Kidney glomerular epithelial cell (primary cell): ENCODE measurements around the gene STK16.
"Not testable (repeated sequence)": the region's sequence is repeated elsewhere in the genome, so short reads cannot be mapped to it uniquely, and the experiment has no call there.

ENCODE experiments used
- DNase-seq: peaks from one replicate; lab custom pipeline; 2025; lab: John Stamatoyannopoulos, UW

STK16 gene

DNA sequence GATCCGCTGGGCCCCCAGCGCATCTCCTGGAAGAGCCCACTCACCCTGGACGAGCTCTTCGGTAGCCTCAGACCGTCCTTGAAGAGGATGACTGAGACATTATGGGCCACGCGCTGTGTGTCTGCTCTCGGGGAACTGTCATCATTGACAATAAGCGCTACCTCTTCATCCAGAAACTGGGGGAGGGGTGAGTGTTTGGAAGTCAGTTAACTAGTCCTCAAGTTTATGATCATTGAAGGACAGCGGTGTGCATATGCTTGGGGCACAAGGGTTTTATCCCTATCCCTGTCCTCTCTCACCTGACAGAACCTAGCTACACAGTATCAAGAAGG lies 586 bp downstream of the STK16 start:
- DNase-seq, result no peak

DNA sequence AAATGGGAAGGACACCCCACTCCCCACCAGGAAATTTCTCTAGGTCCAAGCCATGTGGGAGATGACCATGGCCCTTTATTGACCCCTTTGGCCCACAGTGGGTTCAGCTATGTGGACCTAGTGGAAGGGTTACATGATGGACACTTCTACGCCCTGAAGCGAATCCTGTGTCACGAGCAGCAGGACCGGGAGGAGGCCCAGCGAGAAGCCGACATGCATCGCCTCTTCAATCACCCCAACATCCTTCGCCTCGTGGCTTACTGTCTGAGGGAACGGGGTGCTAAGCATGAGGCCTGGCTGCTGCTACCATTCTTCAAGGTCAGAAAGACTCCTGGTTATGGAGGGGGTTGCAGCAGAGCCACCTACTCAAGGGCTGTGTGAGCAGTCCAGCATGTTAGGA lies 1.3 kb downstream of the STK16 start:
- no peak for DNase-seq

GRCh38 chr2:219247678-219248642 lies 2.7 kb downstream of the STK16 start:
- DNase-seq, result no peak

GRCh38 chr2:219248845-219249202 lies 3.5 kb downstream of the STK16 start:
- DNase-seq, result no peak

DNA sequence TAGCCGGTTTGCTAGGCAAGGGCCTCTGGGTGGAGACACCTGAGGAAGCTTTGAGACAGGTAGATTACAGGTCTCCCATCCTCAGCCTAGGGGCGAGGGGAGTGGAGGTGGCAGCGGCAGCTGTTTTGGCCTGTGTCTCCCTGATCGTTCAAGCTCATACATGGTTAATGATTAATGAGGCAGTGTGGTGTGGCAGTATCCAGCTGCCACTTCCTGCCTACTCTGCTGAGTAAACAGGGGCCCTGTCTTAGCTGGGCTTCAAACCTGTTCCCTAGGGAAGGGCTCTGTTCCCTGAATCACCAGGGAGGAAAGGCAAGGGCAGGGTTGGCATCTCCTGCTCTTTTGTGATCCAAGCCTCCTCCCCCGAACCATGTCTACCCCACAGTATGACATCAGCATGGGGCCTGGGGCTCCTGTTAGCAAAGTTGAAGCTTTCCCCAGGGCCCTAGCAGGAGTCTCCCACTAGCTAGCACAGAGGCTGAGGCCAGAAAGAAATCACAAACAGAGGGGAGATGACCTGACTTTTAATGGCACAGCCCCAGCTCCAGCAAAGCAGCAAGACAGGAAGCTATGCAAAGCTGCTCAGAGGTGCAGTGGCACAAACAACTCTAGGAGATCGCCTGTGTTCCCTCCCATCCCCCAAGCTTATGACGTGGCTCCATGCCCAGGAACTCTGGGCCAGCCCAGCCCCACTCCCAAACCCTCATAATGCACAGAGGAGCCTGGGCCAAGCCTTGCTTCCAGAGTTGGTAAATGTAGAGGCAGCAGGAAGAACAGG lies 4.1 kb downstream of the STK16 start:
- DNase-seq, result peak; percentile 93

DNA sequence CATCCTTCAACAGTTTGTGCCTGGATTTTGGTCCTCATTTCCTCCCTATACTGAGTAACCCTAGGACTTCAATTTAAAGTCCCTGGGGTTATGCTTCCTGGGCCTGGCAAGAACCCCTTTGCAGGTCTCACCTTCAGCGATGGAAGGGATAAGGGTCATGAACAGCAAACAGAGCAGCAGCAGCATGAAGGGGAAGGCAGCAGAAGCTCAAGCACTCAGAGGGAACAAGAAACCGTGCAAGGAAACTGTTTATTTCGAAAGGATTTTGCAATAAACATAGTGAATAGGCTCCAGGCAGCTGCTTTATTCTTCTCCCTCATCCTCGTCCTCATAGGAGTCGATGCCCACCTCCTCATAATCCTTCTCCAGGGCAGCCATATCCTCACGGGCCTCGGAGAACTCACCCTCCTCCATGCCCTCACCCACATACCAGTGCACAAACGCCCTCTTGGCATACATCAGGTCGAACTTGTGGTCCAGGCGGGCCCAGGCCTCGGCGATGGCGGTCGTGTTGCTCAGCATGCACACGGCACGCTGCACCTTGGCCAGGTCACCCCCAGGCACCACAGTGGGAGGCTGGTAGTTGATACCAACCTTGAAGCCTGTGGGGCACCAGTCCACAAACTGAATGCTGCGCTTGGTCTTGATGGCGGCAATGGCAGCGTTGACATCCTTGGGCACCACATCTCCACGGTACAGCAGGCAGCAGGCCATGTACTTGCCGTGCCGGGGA lies 4.9 kb downstream of the STK16 start:
- DNase-seq, result no peak

- no peak for DNase-seq
Observed at GRCh38 chr2:219251656-219252055, 6.4 kb downstream of the STK16 start.

GRCh38 chr2:219252084-219252483 lies 6.8 kb downstream of the STK16 start:
- no peak for DNase-seq

DNA sequence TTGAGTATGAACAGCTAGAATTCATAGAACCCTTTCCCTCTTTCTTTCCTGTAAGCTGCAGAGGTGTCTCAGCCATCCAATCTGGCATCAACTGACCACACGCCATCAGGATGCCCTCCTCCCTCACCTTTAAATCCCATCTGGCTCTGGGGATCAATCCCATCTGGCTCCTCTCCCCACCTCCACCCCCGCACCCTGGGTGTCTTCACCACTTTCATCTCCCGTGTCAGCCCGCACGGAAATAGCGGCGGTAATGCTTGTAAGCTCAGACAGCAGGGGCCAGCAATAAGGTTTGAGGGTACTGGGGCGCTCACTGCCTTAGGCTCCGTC lies 7.3 kb downstream of the STK16 start:
- no peak for DNase-seq

- DNase-seq, result no peak
Observed at GRCh38 chr2:219252900-219253752, 7.8 kb downstream of the STK16 start, which contains the start of gene TUBA4B. TSS of gene TUBA4B (plus strand) at chr2:219253243. CDS start at chr2:219253408, 165 bp downstream.

DNA sequence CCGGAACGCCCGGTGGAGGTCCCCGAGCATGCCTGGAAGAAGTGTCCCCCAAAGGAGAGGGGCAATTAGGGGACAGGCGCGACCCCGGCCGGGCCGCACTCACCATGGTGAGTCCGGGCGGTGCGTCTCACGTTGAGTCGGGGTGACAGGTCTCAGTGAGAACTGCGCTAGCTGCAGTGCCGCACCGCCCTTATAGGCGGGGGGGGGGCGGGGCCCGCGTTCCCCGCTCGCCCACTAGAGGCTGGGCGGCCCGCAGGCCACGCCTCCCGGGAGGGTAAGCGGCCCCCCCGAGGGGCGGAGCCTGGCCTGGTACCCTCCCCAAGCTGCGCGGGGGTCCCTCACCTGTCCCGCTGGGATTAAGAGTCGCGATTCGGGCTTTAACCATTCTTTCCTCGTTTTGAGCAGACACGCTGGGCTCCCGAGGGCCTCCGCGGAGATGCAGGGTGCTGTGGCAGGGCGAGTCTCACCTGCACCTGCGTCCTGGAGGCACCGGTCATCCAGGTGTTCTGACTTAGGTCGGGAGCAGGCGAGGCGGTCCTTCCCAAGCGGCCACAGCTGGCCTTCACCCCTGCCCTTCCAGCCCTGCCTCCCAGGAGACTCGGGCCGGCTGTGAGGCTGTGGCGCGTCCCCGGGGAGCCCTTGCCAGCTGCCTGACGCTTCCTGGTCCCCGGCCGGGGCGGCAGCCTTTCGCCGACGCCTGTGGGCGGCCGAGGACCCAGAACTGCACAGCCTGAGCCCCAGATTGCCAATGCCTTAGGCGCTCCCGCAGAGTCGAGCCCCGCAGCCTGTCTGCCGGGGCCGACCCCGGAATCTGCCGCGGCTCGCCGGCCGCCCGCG lies 8.7 kb downstream of the STK16 start, which contains the start of gene TUBA4A:
TSS of gene TUBA4A (minus strand) at position 166 of the 837 bp plus-strand sequence. CDS start at position 106, 60 bp downstream.
- DNase-seq, result peak; percentile 75

GRCh38 chr2:219254590-219255201 lies 9.4 kb downstream of the STK16 start:
- no peak for DNase-seq

DNA sequence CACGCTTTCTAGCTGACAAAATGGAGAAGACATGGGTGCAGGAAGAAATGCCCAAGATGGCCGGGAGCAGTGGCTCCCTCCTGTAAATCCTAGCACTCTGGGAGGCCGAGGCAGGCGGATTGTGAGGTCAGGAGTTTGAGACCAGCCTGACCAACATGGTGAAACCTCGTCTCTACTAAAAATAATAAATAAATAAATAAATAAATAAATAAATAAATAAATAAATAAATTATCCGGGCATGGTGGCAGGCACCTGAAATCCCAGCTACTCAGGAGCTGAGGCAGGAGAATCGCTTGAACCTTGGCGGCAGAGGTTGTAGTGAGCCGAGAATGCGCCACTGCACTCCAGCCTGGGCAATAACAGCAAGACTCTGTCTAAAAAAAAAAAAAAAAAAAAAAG lies 13.7 kb downstream of the STK16 start:
- DNase-seq, result not testable (repeated sequence)

DNA sequence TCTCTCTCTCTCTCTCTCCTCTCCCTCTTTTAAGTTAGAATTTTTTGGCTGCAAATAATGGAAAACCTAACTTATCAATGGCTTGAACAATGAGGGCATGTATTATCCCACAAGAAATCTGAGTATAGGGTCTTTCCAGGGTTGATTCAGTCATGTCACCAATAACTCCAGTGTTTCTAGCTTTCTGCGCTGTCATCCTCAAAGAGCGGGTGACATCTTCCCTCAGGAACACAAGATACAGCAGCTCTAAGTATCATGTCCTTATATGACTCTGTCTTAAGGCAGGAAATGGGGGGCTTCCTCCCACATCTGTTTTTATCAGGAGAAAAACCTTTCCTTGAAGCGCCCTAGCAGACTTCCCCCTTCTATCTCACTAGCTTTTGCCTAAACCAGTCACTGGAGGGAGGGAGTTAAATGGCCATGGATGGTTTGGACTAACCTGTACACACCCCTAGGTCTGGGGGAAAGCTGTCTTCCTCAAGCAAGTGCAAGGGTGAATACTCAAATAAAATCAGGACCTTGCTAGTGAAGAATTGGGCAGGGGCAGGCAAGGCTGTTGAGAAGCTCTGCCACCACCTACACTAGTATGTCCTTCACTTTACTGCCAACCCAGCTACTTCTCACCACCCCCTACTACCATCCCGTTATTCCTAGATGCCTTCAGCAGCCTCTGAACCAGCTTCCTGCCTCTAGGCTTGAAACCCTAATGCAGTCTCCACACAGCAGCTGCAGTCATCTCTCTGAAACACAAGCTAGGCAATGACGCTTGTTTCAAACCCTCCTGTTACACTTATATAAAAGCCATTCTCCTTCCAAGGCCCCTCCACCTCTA lies 16.0 kb downstream of the STK16 start:
- no peak for DNase-seq

GRCh38 chr2:219266232-219266631 lies 21.0 kb downstream of the STK16 start:
- DNase-seq, result no peak

- no peak for DNase-seq
Observed at GRCh38 chr2:219266886-219267285, 21.6 kb downstream of the STK16 start.

GRCh38 chr2:219268294-219268693 lies 23.0 kb downstream of the STK16 start:
- DNase-seq, result no peak

- DNase-seq, result peak; percentile 23
Observed at GRCh38 chr2:219269362-219270054, 24.2 kb downstream of the STK16 start.

GRCh38 chr2:219270055-219270372 lies 24.7 kb downstream of the STK16 start:
- DNase-seq, result no peak
